ENCODE results near the gene ZDHHC3. TPM values are rescaled to one million over a fixed set of nuclear protein-coding genes. Genes with fewer than 3 reads are reported as not detected.

ZDHHC3 gene
- total RNA-seq, 1 donor from 2014 or later: 25.6 TPM

DNA sequence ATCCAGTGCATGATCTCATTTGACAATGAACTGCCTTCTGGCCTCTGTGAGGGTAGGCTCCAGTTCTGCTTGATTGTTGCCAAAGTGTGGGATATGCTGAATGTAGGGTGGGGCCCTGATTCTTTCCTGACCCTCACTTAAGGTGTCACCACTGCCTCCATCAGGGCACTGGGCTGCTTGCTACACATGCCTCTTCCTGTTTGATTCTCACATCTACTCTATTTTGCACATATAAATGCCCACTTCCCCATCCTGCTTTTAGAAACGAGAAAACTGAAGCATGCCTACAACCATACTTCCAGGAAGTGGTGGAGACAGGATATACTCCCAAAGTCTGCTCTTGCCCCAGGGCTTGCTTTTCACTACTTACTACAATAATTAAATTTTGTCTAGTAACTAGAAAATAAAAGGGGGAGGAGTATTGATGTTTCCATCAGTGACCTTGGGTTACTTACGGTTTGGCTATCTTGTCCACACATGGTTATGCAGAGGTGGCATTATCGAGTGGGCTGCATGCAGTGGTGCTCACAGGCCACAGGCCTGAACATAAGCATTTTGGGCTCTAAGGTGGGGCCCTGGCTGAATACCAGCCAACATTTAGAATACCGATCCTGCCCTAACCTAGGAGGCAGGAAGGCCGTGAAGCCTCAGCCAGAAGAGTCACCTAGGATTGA is 6.7 kb downstream of the ZDHHC3 start:
- peaks cover 1 to 6% (median 3%) of the 10 kb centered on the region in 3 donors for H3K4me1 ChIP-seq (ENCODE audit: control insufficient read depth in 3 of 3, insufficient read depth in 3 of 3, low read length in 3 of 3)
- H3K27me3 ChIP-seq (ENCODE audit: control insufficient read depth in 3 of 3, insufficient read depth in 3 of 3, low read length in 3 of 3): no peaks in the 10 kb centered on the region
- no peak overlapping the region for H3K27ac ChIP-seq (ENCODE audit: low read depth, low read length)
- no peak overlapping the region for H3K9ac ChIP-seq (ENCODE audit: low read depth in 1 of 3, low read length in 3 of 3)
- no peaks in the 10 kb centered on the region for H3K9me3 ChIP-seq (ENCODE audit: control insufficient read depth in 3 of 3, low read length in 3 of 3)
- H3K36me3 ChIP-seq (ENCODE audit: control insufficient read depth in 3 of 3, insufficient read depth in 3 of 3, low read length in 3 of 3): peaks cover 0 to 2% (median 0%) of the 10 kb centered on the region in 3 donors
- H3K4me3 ChIP-seq (ENCODE audit: low read length in 3 of 3): no peak overlapping the region

DNA sequence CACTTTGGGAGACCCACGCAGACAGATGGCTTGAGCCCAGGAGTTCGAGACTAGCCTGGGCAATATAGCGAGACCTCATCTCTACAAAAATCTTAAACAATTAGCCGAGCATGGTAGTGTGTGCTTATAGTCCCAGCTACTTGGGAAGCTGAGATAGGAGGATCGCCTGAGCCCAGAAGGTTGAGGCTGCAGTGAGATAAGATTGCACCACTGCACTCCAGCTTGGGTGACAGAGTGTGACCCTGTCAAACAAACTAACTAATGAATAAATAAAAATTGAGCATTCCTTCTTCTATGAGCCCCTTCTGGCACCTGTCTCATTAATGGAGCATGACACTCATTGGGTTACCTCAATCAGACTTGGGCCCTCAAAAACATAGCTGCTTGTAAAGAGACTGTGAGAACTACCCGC is 7.5 kb downstream of the ZDHHC3 start:
- Histone ChIP-seq H3K4me3 (ENCODE audit: low read length in 3 of 3) (no peak overlapping the region), H3K9ac (ENCODE audit: low read depth in 1 of 3, low read length in 3 of 3) (no peak overlapping the region), H3K36me3 (ENCODE audit: control insufficient read depth in 3 of 3, insufficient read depth in 3 of 3, low read length in 3 of 3) (peaks cover 0 to 2% (median 0%) of the 10 kb centered on the region in 3 donors), H3K27ac (ENCODE audit: low read depth, low read length) (no peak overlapping the region), H3K27me3 (ENCODE audit: control insufficient read depth in 3 of 3, insufficient read depth in 3 of 3, low read length in 3 of 3) (no peaks in the 10 kb centered on the region), H3K4me1 (ENCODE audit: control insufficient read depth in 3 of 3, insufficient read depth in 3 of 3, low read length in 3 of 3) (peaks cover 0 to 5% (median 0%) of the 10 kb centered on the region in 3 donors), H3K9me3 (ENCODE audit: control insufficient read depth in 3 of 3, low read length in 3 of 3) (no peaks in the 10 kb centered on the region)

DNA sequence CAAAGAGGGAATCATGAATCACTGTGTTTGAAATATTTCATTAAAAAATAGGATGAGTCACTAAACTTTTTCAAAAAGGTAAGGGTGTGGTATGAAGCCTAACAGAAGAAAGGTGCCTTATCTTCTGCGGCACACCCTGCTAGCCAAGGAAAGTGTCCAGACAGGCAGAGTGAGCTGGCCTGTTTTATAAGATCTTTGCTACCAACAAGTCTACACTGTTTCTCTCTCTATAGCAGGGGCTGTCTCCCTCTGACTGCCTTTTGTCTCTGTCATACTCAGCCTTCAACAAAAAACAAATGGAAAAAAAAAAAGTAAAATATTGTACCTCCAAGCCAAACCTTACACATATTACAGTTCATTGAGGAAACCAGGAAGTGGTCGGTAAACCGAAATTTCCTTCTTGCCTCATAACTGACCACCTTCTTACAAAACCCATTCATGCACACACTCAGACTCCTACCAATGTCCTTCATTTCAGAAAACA is 9.1 kb downstream of the ZDHHC3 start:
- no peaks in the 10 kb centered on the region for H3K27me3 ChIP-seq (ENCODE audit: control insufficient read depth in 3 of 3, insufficient read depth in 3 of 3, low read length in 3 of 3)
- H3K36me3 ChIP-seq (ENCODE audit: control insufficient read depth in 3 of 3, insufficient read depth in 3 of 3, low read length in 3 of 3): peaks cover 0 to 2% (median 0%) of the 10 kb centered on the region in 3 donors
- H3K9ac ChIP-seq (ENCODE audit: low read depth in 1 of 3, low read length in 3 of 3): no peak overlapping the region
- no peak overlapping the region for H3K4me3 ChIP-seq (ENCODE audit: low read length in 3 of 3)
- H3K27ac ChIP-seq (ENCODE audit: low read depth, low read length): no peak overlapping the region
- H3K4me1 ChIP-seq (ENCODE audit: control insufficient read depth in 3 of 3, insufficient read depth in 3 of 3, low read length in 3 of 3): peaks cover 0 to 5% (median 0%) of the 10 kb centered on the region in 3 donors
- no peaks in the 10 kb centered on the region for H3K9me3 ChIP-seq (ENCODE audit: control insufficient read depth in 3 of 3, low read length in 3 of 3)

DNA sequence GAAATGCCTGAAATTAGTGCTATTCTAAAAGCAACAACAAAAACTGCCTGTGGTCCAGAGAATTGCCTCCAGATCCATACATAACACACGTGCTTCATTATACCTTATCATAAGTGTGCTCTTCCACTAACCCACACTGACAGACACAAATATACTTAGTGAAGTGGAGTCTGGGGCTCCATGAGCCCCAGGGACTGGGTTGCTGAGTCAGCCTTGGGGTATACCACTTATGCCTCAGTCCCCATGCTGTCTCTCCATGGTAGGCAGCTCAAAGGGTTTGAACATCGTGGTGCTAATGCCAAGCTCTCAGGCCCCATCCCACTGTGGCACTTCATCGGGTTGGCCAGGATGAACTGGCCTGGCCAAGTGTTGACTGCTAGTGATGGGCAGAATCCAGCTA is 10.8 kb downstream of the ZDHHC3 start:
- Histone ChIP-seq H3K9me3 (ENCODE audit: control insufficient read depth in 3 of 3, low read length in 3 of 3) (no peaks in the 10 kb centered on the region), H3K4me3 (ENCODE audit: low read length in 3 of 3) (no peak overlapping the region), H3K27me3 (ENCODE audit: control insufficient read depth in 3 of 3, insufficient read depth in 3 of 3, low read length in 3 of 3) (no peaks in the 10 kb centered on the region), H3K4me1 (ENCODE audit: control insufficient read depth in 3 of 3, insufficient read depth in 3 of 3, low read length in 3 of 3) (no peaks in the 10 kb centered on the region), H3K9ac (ENCODE audit: low read depth in 1 of 3, low read length in 3 of 3) (no peak overlapping the region), H3K27ac (ENCODE audit: low read depth, low read length) (no peak overlapping the region), H3K36me3 (ENCODE audit: control insufficient read depth in 3 of 3, insufficient read depth in 3 of 3, low read length in 3 of 3) (no peaks in the 10 kb centered on the region)

DNA sequence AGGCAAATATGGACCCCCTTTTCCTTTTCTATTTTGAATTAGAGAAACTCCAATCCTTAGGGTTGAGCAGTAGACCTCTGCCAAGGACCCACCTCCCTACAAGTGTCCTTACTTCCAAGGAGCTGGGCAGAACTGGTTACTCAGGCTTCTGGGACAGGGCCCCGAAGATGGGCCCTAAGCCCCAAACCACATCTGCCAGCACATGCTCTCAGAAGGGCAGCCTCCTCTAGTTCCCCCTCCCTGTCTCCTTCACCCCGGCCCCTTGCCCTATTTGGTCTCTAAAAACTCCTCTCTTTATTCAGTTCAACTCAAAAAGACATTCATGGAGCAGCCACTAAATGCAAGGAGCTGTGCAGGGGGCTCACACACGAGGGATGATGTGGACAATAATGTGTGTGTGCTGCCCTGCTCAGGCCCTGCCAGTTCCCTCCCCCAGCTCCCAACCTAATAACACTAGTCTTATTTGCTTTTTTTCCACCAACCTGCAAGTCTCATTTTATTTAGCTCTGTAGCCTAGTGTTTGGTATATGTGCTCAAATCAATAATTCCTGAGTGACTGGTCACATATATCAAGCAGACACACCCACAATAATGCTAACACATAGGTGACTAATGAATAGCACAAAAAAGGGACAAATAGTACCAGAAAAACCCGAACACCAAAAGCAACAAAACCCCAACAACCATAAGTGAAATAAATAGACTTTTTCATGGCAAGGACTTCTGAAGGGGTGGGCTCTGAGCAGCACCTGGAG is 12.2 kb downstream of the ZDHHC3 start:
- peaks cover 3 to 6% (median 5%) of the 10 kb centered on the region in 3 donors for H3K36me3 ChIP-seq (ENCODE audit: control insufficient read depth in 3 of 3, insufficient read depth in 3 of 3, low read length in 3 of 3)
- no peaks in the 10 kb centered on the region for H3K27me3 ChIP-seq (ENCODE audit: control insufficient read depth in 3 of 3, insufficient read depth in 3 of 3, low read length in 3 of 3)
- no peak overlapping the region for H3K4me3 ChIP-seq (ENCODE audit: low read length in 3 of 3)
- peaks cover 0 to 2% (median 0%) of the 10 kb centered on the region in 3 donors for H3K4me1 ChIP-seq (ENCODE audit: control insufficient read depth in 3 of 3, insufficient read depth in 3 of 3, low read length in 3 of 3)
- no peaks in the 10 kb centered on the region for H3K9me3 ChIP-seq (ENCODE audit: control insufficient read depth in 3 of 3, low read length in 3 of 3)
- H3K9ac ChIP-seq (ENCODE audit: low read depth in 1 of 3, low read length in 3 of 3): no peak overlapping the region
- H3K27ac ChIP-seq (ENCODE audit: low read depth, low read length): no peak overlapping the region

DNA sequence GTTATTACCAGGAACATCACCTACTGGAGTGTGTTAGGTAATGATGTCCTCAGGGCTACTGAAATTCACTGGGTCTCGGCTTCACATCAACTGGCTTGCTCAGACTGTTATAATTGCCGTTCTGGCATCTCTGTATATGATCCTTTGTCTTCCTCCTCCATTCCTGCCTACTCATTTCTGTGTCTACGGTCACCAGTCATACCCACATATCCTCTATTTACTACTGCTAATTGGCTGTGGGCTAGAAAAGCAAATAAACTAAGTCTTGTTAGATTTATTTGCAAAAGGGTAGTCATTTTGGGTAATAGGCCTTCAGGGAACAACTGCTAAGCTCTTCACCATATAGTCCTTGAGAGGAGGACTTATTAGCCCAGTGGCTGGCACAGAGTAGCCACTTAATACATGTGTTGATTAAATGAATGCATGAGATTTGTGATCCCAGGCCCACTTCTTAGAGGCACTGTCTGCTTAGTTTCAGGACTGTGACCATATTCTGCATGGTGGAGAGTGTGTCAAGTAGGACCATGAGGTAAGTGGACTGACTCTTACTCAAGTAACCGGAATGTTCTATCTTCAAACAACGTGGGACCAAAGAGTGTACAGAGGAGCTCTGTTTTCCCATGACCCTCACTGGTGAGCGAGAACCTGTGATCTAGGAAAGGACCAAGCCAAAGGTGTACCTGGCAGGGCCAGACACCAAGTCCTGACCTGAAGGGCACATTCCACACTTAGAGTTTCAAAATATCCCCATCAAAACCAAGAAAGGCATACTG is 13.2 kb downstream of the ZDHHC3 start:
- Histone ChIP-seq H3K36me3 (ENCODE audit: control insufficient read depth in 3 of 3, insufficient read depth in 3 of 3, low read length in 3 of 3) (peaks cover 8 to 15% (median 10%) of the 10 kb centered on the region in 3 donors), H3K4me3 (ENCODE audit: low read length in 3 of 3) (no peak overlapping the region), H3K4me1 (ENCODE audit: control insufficient read depth in 3 of 3, insufficient read depth in 3 of 3, low read length in 3 of 3) (peaks cover 0 to 2% (median 0%) of the 10 kb centered on the region in 3 donors), H3K9ac (ENCODE audit: low read depth in 1 of 3, low read length in 3 of 3) (no peak overlapping the region), H3K9me3 (ENCODE audit: control insufficient read depth in 3 of 3, low read length in 3 of 3) (no peaks in the 10 kb centered on the region), H3K27me3 (ENCODE audit: control insufficient read depth in 3 of 3, insufficient read depth in 3 of 3, low read length in 3 of 3) (no peaks in the 10 kb centered on the region), H3K27ac (ENCODE audit: low read depth, low read length) (no peak overlapping the region)

DNA sequence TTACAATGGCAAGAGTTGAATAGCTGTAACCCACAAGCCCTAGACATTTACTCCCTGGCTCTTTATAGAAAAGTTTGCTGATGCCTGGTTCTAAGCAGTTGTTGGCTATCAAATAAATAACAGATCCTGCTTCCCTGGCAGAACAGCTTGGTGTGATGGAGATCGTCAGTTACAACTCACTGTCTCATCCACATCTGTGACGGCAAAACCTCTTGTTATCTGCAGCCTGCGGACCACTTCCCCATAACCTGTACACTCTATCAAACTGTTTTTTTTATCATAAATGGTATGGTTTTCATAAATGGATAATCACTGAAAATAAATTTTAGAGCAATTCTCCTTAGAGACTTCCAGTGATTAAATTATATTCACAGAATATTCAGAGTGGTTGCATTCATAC is 14.1 kb downstream of the ZDHHC3 start:
- Histone ChIP-seq H3K4me3 (ENCODE audit: low read length in 3 of 3) (no peak overlapping the region), H3K4me1 (ENCODE audit: control insufficient read depth in 3 of 3, insufficient read depth in 3 of 3, low read length in 3 of 3) (peaks cover 0 to 4% (median 3%) of the 10 kb centered on the region in 3 donors), H3K36me3 (ENCODE audit: control insufficient read depth in 3 of 3, insufficient read depth in 3 of 3, low read length in 3 of 3) (peaks cover 10 to 16% (median 10%) of the 10 kb centered on the region in 3 donors), H3K9ac (ENCODE audit: low read depth in 1 of 3, low read length in 3 of 3) (no peak overlapping the region), H3K9me3 (ENCODE audit: control insufficient read depth in 3 of 3, low read length in 3 of 3) (no peaks in the 10 kb centered on the region), H3K27me3 (ENCODE audit: control insufficient read depth in 3 of 3, insufficient read depth in 3 of 3, low read length in 3 of 3) (no peaks in the 10 kb centered on the region), H3K27ac (ENCODE audit: low read depth, low read length) (no peak overlapping the region)

DNA sequence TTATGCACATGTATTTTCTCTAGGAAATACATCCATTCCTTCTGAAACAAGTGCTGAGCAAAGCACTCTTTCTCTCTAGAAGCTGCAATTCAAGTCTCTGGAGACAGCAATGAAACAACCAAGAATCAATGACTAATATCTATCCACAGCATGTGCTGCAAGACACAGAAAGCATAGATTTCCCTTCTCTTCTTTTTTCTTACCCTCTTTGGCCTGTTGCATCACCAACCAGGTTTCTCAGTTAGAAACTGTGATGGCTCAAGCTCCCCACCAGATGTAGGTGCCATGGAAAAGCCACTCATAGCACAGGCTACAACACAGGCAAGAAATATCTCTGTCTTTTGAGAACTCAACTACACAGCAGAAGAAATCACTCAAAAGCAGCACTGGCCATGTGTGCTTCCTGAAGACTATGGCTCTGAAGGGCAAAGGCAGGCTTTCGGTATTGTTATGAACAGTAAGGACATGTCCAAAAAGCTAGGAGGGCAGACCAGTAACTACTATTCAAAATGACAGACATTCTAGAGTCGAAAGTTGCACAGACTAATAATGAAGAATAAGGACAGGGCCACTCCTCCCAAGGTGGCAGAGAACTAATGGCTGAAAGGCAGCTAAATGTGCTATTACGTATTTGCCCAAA is 15.5 kb downstream of the ZDHHC3 start:
- Histone ChIP-seq H3K9ac (ENCODE audit: low read depth in 1 of 3, low read length in 3 of 3) (no peak overlapping the region), H3K27ac (ENCODE audit: low read depth, low read length) (no peak overlapping the region), H3K9me3 (ENCODE audit: control insufficient read depth in 3 of 3, low read length in 3 of 3) (no peaks in the 10 kb centered on the region), H3K36me3 (ENCODE audit: control insufficient read depth in 3 of 3, insufficient read depth in 3 of 3, low read length in 3 of 3) (peaks cover 10 to 20% (median 14%) of the 10 kb centered on the region in 3 donors), H3K4me1 (ENCODE audit: control insufficient read depth in 3 of 3, insufficient read depth in 3 of 3, low read length in 3 of 3) (peaks cover 0 to 13% (median 10%) of the 10 kb centered on the region in 3 donors), H3K27me3 (ENCODE audit: control insufficient read depth in 3 of 3, insufficient read depth in 3 of 3, low read length in 3 of 3) (no peaks in the 10 kb centered on the region), H3K4me3 (ENCODE audit: low read length in 3 of 3) (no peak overlapping the region)

DNA sequence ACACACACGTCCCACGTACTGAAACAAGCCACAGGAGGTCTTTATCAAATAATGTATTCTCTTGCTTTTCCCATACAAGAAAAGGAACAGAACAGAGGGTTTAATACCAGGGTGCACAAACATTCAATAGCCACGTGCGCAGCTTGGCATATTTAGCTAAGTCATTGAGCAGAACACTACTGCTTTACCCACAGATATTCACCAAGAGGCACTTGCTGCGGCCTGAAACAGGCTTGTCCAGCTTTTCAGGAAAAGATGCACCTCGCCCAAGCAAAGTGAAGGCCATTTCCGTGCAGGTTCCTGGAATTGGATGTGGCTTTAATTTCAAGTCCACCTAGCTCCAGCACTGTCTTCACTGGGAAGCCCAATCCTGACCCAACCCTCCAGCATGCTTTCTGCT is 17.6 kb downstream of the ZDHHC3 start:
- Histone ChIP-seq H3K9me3 (ENCODE audit: control insufficient read depth in 3 of 3, low read length in 3 of 3) (no peaks in the 10 kb centered on the region), H3K4me1 (ENCODE audit: control insufficient read depth in 3 of 3, insufficient read depth in 3 of 3, low read length in 3 of 3) (peaks cover 0 to 13% (median 13%) of the 10 kb centered on the region in 3 donors), H3K36me3 (ENCODE audit: control insufficient read depth in 3 of 3, insufficient read depth in 3 of 3, low read length in 3 of 3) (peaks cover 18 to 20% (median 18%) of the 10 kb centered on the region in 3 donors), H3K9ac (ENCODE audit: low read depth in 1 of 3, low read length in 3 of 3) (no peak overlapping the region), H3K27me3 (ENCODE audit: control insufficient read depth in 3 of 3, insufficient read depth in 3 of 3, low read length in 3 of 3) (no peaks in the 10 kb centered on the region), H3K4me3 (ENCODE audit: low read length in 3 of 3) (no peak overlapping the region), H3K27ac (ENCODE audit: low read depth, low read length) (no peak overlapping the region)

All from skeletal muscle tissue (tissue), 4 donors.